Erythroblast (primary cell): ENCODE results near the gene SSRP1.

Experiments
- GATA1 ChIP-seq: IDR thresholded peaks from 2 replicates; pipeline ENCODE4 v1.6.1; 2011; ENCODE audit warnings: low read depth, mild to moderate bottlenecking, control low read depth, low read length, moderate library complexity
- POLR2A ChIP-seq: IDR thresholded peaks from 2 replicates; pipeline ENCODE4 v1.6.1; 2011; ENCODE audit warnings: mild to moderate bottlenecking, low read length

- no peak for TF ChIP-seq POLR2A
- TF ChIP-seq GATA1: no peak
These were observed 37.5 kb upstream of the SSRP1 start for GRCh38 chr11:57373146-57373545.
